Fibroblast of skin of left biceps (primary cell): Measurements from ENCODE around the gene PRR7.

ENCODE experiments used
- DNase-seq, 2 experiments: peaks; one replicate each; pipeline ENCODE4 v3.0.0-alpha.2; 2013; ENCODE audit warnings: low read depth in 2 of 2

The PRR7 gene

GRCh38 chr5:177469750-177470525 is 23.3 kb downstream of the PRR7 start:
- DNase-seq = no peak

- DNase-seq = no peak
These were observed 24.3 kb downstream of the PRR7 start for GRCh38 chr5:177470759-177471536.

DNA sequence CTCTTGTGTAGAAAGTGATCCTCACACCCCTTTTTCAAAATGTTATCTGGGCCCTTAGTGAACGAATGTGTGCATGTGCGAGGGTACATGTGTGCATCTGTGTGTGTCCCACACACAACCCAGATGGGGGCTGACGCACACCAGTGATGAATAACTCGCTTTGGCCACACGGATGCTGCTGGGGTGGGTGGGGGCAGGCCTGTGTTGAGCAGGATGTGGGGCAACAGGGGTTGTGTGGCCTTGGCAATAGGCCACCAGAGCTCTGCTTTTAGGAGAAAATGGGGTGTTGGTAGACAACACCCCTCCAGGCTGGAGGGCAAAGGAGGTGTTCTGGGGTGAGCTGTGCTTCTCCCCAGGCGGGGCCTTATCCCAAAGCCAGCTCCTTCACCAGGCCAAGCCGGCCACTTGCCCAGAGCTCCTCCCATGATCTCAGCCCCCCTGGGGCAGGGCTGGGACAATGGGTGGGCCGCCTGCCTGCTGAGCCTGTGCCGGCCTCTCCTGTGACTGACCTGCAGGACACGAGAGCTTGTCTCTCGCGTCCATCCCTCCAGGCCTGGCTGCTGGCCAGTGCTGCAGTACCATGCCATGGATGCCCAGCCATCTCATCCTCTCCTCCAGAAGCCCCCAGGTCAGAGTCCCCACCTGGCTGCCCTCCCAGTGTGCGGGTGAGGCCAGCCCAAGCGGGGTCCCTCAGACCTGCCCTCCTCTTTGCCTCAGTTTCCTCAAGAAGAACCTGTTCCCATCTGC is 25.2 kb downstream of the PRR7 start:
- DNase-seq = no peak

DNA sequence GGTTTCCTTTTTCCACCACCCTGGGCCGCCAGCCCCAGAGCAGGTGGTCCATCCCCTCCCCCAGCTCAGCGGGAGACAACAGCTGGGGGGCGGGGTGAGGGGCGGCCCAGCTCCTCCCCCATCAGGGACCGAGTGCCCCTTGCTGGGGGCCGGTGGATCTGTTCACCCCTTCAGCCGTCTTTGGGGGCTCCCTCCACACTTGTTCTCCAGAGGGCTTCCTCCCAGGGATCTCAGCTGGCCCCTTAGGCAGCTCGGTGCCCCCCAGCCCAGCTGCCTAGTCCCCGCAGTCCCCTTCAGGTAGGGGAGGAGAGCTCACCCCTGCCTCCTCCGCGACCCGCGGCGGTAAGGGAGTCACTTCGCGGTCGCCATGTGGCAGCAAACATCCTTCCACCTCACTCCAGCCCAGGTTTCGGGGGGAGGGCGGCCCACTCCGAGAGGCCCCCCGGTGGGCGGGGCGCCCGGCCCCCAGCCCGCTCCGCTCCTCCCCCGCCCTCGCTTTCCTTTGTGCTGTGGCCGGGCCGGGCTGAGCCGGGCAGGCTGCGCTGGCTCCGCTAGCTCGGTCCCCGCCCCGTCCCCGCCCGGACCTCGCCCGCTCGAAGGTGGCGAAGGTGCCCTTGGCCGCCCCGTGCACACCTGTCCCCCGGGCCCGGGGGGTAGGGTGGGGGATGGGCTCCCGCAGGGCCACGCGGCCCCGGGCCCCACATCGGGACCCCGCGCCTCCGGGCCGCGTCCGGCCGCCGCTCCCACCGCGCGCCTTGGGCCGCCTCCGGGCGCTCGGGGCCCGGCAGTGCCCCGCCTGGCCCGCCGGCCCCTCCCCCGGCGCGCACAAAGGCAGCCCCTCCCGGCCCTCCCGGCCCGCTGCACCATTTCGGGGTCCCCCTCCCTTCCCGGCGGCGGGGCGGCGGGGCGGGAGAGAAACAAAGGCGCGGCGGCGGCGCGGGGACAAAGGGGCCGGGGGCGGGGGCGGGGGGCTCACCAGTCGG is 26.1 kb downstream of the PRR7 start:
- no peak for DNase-seq

- DNase-seq = no peak
These were observed 26.9 kb downstream of the PRR7 start, which contains the start of gene DBN1 for GRCh38 chr5:177473443-177474001. Gene DBN1 (minus strand): TSS chr5:177473634. CDS start chr5:177473521, 113 bp downstream.

GRCh38 chr5:177474002-177474476 is 27.4 kb downstream of the PRR7 start:
- no peak for DNase-seq

DNA sequence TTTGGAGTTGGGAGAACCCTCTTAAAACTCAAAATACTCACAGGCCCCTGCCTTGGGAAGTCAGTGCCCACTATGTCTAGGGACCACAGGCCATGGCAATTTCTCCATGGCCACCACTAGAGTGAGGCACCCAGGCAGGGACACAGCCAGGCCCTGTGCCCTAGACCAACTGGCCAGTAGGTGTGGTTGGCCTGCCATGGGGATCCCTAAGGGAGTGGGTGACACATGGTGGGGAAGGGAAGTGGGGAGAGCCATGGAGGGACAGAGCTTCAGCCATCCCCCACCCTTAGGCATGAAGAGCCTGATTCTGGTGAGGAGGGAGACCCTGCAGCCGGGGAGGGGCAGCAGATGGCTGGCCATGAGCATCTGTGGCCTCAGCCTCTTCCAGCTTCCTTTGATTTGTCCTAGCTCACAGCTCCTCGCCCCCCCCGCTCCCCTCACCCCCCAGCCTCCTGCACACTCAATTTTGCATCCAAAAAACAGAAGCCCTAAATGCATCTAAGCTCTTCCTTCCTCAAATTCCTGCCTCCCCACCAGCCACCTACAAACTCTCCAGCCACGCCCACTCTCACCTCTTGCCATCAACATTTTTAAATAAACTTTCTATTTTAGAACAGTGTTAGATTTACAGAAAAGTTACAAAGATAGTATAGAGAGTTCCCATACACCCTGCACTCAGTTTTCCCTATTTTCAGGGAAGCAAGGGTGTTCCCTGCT is 28.4 kb downstream of the PRR7 start:
- DNase-seq = no peak

DNA sequence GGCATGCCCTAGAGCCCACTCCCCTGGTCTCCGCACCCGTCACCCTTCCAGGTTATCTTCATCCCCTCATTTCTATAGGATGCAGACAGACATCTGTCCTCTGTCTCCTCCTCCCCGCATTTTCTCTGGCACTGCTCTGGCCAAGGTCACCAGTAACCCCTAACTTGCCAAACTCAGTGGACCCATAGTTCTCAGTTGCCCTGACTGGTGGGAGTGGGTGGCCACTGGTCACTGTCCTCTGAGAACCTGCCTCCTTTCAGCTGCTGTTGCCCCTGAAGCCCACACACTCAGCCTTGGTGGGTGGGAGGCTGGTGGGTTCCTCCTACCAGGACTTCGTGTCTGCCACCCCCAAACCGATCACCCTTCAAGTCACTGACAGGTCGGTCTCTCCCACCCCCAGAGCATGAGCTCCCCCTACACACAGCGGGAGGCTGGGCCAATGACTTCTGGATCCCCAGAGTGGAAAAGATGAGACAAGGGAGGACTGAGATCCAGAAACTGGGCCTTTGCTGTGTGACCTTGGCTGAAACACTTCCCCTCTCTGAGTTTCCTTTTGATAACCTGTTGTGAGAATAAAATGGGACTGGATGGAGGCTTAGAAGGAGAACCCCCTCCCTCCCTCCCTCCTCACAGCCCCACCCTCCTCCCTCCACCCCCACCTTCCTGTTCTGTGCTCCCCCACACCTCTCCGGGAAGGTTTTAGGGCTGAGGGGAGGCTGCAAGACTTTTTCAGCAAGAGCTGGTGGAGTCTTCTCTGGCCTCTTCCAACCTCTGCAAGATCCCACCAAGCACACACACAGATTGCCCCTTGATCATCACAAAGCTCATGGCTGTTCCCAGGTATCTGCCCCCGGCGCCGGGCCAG is 29.2 kb downstream of the PRR7 start:
- no peak for DNase-seq

DNA sequence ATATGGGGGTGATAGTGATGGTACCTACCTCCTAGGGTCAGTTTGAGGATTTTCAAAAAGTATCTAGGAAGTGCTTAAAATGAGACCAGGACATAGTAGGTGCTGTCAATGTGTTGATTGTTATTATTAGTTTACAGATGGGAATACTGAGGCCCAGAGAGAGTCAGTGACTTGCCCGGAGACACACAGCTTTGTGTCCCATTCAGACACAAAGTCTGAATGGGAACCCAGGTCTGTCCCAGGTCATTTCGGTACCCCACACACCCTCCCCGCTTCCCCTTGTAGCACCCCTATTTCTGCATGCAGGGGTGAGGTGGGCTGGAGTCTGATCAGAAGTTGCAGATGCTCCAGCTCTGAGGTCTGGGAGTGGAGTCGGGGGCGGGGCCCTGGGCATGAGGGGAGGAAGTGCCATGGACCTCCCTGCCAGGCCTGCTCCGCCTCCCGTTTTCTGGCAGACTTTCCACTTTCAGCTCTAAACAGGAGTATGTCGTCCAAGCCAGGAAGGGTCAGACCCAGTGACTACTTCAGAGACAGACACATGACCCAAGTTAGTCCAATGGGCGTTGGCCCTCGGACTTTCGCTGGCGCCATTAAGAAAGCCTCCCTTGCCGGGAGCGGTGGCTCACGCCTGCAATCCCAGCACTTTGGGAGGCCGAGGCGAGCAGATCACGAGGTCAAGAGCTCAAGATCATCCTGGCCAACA is 30.1 kb downstream of the PRR7 start:
- no peak for DNase-seq

DNA sequence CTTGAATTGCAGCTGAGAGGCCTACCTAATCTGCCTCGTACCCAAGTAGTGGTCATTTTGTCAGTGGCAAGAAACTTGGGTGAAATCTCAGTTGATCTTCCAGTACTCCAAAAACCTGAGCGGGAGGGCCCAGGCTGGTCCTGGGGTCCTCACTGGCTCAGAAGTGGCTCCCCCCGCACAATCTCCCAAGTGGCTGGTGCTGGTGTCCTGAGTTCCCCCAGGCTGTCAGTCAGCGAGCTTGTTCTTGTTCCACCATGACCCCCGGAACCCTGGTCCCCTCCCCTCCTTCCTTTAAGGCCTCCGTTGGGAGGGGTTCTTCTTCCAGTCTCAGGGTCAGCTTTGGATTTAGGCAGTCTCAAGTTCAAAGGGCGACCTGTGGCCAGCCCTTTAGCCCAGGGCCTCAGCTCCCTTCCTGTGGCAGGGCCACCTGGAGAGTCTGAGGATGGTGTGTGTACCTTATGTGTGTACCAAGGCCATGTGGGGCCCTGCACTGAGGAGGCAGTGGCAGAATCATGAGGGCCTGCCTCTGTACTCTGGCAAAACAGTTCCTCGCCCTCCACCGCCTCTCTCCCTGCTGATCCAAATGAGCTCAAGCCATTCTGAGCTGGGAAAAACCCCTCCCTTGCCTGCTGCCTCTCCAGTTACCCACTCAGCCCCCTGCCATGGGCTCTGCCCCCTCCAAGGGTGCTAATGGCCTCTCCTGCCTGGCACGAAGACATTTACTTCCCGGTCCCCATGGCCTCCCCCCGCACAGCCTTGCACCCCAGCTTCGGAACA is 31.3 kb downstream of the PRR7 start:
- DNase-seq = no peak

- no peak for DNase-seq
These were observed 32.4 kb downstream of the PRR7 start for GRCh38 chr5:177478711-177479646.

GRCh38 chr5:177479774-177480173 is 33.2 kb downstream of the PRR7 start:
- no peak for DNase-seq

DNA sequence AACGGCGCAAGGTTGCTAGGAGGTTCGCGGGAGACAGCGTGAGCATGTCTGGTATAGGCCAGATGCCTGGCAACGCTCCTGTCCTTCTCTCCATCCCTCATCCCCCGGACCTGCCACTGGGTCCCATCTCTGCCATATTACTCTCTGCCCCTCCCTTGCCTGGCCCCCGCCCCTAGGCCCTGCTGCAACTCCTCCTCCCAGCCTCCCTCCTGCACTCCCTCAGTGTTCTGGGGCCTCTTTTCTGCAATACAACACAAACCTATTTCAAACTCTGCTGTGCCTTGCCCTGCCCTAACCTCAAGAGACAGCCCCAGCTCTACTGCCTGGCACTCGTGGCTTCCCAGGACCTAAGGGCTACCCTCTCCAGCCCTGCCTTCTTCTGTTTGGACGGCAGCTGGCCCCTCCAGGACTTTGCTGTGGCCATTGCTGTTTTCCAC is 35.8 kb downstream of the PRR7 start:
- no peak for DNase-seq

DNA sequence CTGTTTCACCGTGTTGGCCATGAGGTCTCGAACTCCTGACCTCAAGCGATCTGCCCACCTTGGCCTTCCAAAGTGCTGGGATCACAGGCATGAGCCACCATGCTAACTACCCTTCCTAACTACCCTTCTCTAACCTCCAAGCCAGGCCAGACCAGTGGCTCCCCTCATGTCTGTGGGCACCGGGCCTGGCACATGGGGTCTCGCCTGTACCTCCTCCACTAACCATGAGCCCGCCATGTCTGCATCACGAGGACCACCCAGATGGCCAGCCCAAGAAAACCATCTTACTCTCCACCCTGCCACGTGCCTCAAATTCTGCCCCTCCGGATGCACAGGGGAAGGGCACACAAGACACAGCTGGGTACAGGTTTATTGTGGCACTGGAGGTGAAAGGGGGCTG is 36.4 kb downstream of the PRR7 start:
- no peak for DNase-seq

DNA sequence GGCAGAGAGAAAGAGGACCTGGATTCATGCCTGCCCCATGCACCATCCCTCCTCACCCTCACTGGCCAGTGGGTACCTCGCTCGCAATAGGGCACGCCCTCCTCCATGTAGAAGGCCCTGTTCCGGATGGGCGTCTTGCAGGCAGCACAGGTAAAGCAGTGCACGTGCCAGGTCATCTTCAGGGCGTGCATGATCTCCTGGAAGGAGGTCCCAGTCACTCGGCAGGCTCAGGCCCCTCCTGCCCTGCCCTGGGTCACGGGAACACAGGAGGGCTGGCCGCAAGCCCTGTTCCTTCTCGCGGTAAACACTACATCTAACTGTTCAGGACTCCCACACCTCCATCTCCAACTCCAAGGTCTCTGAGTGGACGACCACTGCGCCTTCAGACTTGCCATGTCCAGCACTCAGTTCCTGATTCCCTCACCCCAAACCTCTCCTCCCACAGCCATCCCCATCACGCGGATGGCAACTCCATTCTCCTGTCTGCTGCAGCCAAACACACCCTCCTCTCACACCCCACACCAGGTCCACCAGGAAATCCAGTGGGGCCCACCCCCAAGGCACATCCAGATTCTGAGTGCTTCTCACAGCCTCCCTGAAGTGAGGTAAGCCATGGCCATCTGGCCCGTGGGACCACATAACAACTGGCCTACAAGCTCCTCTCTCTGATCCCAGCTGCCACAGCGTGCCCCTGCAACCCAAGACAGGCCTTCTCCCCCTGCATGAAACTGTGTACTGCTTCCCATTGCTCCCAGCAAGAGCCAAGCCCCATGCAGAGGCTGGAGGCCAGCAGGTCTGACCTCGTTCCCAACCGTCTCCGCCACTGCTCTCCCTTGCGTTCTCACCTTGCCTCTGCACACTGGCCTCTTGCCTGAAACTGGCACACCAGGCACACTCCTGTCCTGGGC is 37.6 kb downstream of the PRR7 start:
- DNase-seq = no peak
